GM11168 (cell line): ENCODE measurements around the gene PICALM.
"Not testable (repeated sequence)": the region's sequence is repeated elsewhere in the genome, so short reads cannot be mapped to it uniquely, and the experiment has no call there.

ENCODE experiments used
- in situ Hi-C: fragments of 300-500 bp; cut with MboI; formaldehyde crosslinking; loops from one replicate; pipeline ENCODE4 v1.12.0; 2022; ENCODE audit warnings: low sequenced_read_pairs; ENCODE audit not compliant: unreplicated experiment

Gene PICALM, protein sequence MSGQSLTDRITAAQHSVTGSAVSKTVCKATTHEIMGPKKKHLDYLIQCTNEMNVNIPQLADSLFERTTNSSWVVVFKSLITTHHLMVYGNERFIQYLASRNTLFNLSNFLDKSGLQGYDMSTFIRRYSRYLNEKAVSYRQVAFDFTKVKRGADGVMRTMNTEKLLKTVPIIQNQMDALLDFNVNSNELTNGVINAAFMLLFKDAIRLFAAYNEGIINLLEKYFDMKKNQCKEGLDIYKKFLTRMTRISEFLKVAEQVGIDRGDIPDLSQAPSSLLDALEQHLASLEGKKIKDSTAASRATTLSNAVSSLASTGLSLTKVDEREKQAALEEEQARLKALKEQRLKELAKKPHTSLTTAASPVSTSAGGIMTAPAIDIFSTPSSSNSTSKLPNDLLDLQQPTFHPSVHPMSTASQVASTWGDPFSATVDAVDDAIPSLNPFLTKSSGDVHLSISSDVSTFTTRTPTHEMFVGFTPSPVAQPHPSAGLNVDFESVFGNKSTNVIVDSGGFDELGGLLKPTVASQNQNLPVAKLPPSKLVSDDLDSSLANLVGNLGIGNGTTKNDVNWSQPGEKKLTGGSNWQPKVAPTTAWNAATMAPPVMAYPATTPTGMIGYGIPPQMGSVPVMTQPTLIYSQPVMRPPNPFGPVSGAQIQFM

DNA sequence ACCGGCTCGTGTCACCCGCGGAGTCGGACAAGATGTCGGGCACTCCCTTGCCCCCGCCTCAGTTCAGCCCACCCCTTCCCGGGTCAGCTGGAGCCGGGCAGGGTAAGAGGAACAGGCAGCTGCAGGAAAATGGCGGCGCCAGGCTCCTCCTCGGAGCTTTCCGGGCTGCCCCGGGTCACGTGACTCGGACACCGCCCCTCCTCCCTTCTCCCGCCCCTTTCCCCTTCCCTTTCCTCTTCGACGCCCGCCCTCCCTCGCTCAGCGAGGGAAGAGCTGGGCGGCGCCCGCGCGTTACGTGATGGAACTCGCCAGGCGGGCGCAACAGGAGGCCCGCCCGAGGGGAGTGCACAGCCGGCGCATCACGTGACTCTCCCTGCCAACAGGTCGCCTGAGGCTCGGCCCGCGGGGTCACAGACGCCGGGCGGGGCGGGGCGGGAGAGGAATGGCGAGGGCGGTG is at the start of gene PICALM:
Gene PICALM (minus strand): TSS at position 134 of the 457 bp plus-strand sequence. CDS start 304 bp downstream, outside the sequence.
- in situ Hi-C loops: no loop called here

DNA sequence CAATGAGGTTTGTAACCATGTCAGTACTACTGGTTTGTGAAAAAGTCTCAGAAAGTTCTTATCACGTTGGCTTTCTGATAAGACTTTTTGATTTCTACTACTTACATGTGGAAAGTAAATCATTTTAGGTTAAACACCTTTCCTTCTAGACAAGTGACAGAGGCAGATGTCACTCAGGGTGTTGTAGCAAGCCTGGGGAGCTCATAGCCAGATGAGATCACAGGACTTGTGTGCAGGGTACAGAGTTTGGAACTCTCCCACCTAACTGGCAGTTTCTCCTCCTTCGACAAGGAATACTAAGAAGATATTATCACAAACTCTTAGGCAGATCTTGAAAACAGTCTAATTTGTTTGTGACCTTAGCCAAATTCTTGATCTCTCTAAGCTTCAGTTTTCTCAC is 49.4 kb upstream of the PICALM start:
- in situ Hi-C loops: no loop called here

DNA sequence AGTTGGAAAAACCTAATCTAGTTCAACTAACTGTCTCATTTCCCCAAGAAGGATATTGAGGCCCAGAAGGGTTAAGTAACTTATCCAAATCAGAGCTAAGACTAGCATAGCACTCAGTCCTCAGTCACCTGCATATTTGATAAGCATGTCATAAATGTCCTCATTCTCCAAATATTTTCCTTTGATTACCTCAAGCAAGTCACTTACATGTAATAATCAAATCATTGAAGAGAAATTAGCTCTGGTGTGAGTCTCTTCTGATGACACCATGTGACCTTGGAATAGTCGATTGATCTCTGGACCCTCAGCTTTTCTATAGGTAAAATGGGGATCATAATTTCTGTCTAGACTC is 48.8 kb upstream of the PICALM start:
- in situ Hi-C loops: no loop called here

DNA sequence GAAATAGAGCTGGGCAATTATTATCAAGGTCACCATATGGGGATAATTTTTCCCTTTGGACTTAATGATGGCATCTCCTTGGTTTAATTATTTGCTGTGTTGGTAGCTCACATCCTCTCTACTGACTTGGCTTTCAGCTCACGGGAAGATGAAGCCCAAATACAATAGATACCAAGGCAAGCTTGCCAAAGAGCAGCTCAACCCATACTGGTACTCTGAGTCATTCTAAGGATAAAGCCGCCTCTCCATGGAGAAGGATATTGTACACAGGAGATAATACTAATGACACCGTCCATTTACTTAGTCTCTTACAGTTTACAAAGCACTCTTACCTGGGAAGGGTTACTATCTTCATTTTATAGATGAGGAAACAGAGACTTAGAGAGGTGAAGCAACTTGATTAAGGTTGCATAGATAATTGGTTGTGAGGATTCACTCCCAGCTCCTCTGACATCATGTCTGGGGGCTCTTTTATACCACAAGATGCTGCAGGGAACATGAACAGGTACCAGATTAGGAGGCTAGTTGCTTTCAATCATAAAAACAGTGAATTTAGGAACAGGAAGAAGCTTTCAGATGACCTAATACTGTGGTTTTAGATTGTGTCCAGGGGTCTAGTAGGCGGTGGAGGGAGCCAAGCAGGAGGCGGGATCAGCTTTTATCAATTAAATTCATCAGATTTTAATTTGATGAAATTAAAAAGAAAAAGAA is 48.3 kb upstream of the PICALM start:
- in situ Hi-C loops: no loop called here

DNA sequence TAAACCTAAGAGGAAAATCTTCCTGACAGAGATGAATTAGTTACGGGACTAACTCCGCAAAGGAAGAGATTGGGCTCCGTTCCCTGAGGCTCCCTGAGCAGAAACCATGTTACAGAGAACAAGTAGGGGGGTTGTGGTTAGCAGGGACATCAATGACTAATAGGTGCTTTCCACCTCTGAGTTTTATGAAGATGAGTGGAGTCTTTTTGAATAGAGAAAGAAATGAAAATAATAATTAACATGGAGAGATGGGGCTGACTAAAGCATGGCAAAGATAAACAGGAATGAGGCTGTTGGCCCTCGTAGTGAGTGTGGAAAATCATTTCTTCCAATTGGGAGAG is 47.5 kb upstream of the PICALM start:
- in situ Hi-C loops: no loop called here

DNA sequence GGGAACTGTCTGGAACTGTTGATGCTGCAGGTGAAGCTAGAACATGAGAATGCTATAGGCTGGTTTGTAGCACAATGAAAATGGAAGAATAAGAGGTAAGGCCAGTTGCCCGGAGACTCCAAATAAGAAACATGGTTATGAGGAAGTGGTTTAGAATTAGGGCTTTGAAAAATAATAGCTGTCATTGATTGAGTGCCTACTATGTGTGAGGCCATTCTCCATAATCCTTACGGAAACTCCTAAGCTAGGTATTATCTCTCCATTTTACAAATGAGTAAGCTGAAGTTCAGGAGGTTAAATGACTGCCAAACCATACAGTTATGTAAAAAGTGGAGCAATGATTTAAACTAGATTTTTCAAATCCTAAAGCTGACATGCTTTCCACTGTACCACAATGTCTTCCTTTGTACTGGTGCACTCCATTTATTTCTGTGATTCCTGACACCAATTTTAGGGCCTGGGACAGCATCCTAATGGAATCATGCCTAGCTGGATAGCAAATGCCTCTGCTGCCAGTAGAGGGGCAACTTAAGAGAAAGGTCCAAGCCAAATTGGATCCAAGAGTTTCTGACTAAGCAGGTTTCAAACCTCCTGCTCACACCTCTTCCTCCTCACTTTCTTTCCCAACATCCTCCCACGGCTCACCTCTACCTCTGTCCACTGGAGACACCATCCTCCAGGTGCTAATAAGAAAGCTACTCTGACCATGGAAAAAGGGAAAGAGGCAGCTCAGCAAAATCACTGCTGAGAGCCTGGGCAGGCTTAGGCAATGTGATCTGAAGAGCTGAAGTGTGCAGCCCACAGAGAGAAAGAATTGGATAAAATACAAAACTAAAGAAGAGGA is 46.9 kb upstream of the PICALM start:
- in situ Hi-C loops: no loop called here

DNA sequence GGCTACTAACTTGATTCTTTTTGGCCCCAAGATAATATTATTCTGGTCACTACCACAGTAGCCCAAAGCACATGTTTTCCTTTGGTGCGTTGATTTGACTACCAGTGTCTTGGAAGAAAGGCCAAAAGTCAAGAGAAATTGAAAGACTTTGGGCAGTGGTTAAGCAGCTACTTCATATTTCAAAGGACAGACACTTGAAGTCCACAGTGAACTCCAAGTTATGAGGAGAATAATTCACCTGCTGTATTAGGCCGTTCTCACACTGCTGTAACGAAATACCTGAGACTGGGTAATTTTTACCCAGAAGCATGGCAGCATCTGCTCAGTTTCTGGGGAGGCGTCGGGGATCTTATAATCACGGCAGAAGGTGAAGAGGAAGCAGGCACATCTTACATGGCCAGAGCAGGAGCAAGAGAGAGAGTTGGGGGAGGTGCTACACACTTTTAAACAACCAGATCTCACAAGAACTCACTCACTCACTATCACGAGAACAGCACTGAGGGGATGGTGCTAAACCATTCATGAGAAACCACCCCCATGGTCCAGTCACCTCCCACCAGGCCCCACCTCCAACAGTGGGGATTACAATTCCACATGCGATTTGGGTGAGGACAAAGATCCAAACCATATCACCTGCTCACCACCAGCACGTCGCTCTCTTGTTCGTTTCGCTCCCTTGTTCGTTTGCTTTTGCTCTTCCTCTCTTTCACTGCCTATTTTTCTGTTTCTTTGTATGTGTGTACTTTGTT is 40.2 kb upstream of the PICALM start:
- in situ Hi-C loops: no loop called here

DNA sequence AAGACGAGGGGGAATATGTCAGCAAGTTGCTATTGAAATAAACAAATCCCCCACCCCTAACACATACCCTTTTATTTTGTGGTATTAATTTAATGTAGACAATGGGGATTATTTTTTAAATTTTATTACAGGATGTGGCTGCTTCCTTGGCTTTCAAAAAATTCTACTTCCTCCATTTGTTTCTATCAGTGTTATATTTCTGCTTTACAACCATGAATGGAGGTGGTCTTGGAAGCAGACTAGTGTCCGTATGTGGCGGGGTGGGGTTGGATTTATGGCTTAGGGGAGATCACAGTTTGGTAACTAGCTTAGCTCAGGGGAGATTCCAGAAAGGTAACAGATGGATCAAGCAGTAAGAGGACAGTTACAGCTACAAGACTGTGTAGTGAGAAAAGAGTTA is 39.3 kb upstream of the PICALM start:
- in situ Hi-C loops: no loop called here

DNA sequence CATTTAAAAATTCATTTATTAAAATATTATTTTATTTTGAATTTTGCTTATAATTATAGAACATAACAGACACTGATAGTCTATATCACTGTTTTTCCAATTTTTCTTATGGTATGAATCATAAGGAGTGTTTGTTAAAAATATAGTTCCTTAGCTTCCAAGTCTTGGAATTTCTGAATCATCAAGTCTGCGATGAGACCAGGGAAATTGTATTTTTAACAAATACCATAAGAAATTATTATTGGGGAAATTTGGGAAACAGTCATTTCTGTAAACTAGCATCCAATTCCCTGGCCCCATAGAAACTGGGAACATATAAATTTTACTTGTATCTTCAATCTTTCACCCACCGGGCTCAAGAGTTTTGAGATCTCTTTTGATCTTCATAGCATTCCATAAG is 38.0 kb upstream of the PICALM start:
- in situ Hi-C loops: no loop called here

DNA sequence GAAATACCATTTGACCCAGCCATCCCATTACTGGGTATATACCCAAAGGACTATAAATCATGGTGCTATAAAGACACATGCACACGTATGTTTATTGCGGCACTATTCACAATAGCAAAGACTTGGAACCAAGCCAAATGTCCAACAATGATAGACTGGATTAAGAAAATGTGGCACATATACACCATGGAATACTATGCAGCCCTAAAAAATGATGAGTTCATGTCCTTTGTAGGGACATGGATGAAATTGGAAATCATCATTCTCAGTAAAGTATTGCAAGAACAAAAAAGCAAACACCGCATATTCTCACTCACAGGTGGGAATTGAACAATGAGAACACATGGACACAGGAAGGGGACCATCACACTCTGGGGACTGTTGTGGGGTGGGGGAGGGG is 37.1 kb upstream of the PICALM start:
- in situ Hi-C loops: not testable (repeated sequence)

DNA sequence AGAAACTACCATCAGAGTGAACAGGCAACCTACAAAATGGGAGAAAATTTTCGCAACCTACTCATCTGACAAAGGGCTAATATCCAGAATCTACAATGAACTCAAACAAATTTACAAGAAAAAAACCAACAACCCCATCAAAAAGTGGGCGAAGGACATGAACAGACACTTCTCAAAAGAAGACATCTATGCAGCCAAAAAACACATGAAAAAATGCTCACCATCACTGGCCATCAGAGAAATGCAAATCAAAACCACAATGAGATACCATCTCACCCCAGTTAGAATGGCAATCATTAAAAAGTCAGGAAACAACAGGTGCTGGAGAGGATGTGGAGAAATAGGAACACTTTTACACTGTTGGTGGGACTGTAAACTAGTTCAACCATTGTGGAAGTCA is 36.7 kb upstream of the PICALM start:
- in situ Hi-C loops: not testable (repeated sequence)

DNA sequence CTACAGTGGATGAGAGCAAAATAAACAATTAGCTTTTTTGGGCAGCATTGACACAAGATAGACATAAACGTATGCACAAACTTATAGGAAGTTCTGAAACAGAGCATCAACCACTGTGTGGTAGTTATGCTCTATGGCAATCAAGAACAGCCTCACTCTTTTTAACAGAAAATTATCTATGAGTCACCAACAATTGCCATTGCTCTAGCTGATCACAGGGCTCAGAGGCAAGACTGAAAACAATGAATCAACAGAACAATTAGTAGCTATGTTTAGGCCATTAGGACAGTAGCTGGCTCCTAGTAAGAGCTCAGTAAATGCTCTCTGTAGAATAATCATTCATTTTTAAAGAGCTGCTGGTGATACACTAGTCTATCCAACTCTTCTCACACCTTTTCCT is 34.9 kb upstream of the PICALM start:
- in situ Hi-C loops: no loop called here

DNA sequence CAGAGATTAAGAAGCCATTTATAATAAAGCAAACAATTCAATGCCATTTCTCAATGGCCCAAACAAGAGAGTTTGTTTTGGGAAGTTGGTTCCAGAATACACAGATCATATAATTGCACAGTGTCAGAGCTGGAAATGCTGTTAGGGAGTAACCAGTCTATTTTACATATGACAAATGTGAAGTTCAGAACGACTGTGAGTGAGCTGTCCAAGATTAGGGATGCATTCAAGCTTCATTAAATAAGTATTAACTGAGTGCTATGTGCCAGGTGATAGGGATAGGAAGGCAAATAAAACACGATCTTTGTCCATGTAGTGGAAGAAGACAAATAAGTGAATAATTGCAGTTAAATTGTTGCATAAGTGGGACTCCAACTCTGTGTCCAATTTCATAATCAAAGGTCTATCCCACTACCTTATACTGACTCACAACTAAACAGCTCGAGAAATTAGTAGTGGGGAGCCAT is 33.1 kb upstream of the PICALM start:
- in situ Hi-C loops: no loop called here

DNA sequence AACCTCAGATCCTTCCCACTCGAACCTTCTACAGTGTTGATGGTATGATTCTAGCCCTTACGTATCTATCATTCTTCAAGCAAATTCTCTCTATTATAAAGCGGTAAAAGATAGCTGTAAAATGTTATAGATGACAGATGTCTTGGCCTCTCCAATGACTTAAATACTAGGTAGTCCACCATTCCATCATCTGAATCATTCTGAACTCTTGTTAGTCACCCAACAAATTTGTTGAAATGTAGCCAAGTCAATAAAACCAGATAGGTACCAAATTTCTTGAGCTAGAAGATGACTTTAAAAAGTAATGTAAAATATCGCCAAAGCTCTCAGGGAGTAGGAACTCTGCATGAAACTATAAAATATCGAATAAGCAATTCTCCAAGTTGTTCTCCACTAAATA is 32.6 kb upstream of the PICALM start:
- in situ Hi-C loops: no loop called here

DNA sequence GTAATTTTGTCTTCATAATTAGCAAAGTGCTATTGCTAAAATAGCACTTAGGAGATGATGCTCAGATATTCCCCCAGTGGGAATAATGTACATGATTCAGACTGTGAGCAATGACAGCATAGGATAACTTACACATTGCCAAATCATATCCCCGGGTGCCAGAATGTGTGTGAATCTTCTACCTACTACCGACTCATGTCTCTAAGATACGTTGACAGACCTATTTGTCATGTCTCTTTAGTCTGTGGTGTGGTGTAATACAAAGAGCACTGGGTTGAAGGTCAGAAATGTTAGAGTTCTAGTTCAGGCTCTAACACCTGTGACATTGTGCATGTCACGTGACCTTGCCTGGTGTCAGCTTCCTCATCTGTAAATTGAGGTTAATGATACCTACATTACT is 31.0 kb upstream of the PICALM start:
- in situ Hi-C loops: no loop called here

DNA sequence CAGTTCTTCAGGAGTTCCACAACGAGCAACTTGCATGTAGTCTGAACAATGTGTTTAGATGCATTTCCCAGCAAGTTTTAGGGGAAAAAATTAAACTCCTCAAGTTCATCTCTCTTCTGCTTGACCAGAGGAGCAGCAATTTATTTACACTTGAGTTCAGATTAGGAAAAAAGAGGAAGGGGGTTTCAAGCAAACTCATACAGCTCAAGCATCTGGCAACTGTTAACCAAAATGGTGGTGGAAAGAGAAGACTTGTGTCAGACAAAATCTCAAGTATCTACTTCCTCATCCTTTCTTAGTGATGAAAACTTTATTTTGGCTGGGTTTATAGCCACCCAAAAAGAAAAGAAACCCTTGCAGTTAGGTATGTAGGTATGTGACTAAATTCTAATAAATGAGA is 29.1 kb upstream of the PICALM start:
- in situ Hi-C loops: no loop called here

DNA sequence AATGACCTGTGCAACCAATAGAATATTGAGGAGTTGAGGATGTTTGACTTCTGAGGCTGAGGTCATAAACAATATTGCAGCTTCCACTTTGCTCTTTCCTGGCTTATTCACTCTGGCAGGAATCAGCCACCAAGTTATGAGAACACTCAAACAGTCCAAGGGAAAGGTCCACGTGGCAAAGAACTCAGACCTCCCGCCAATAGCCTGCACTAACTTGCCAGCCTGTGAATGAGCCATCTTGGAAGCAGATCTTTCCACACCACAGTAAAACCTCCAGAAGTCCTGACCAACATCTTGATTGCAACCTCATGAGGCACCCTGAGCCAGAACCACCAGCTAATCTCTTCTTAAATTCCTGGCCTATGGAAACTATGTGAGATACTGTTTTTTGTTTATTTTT is 22.7 kb upstream of the PICALM start:
- in situ Hi-C loops: no loop called here

DNA sequence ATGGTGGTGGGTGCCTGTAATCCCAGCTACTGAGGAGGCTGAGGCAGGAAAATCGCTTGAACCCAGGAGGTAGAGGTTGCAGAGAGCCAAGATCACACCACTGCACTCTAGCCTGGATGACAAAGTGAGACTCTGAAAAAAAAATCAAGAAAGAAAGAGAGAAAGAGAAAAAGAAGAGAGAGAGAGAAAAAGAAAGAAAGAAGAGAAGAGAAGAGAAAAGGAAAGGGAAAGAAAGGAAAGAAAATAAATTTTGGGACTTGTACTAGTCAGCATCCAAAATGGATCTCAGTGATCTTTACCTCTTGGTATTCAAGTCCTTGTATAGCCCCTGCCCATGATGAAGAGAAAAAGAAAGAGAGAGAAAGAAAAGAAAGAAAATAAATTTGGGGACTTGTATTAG is 22.2 kb upstream of the PICALM start:
- in situ Hi-C loops: no loop called here

DNA sequence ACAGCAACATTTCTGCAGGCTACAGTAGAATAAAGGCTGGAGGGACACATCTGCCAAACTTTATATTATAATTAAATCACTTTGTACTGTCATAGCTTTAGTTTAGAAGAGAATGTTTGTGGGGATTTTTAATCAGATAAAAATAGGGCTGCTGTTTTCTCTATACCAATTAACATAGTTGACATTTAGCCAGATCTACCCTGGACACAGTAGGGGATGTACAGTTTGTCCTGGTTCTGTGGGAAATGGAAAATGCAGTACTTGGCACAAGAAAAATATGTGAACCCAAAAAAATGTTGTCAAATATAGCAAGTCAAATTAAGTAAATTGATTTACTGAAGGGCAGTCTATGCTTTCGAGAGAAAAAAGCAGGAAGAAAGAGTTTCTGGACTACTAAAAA is 20.8 kb upstream of the PICALM start:
- in situ Hi-C loops: no loop called here

DNA sequence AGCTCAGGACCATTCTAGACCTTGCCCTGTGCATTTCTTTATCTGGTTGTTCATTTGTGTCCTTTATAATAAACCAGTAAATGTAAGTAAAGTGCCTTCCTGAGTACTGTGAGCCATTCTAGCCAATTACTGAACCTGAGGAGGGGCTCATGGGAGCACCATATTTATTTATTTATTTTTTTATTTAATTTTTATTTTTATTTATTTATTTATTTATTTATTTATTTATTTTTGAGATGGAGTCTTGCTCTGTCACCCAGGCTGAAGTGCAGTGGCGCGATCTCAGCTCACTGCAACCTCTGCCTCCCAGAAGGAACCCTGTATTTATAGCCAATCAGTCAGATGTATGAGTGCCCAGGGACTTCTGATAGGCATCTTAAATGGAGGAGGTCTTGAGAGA is 18.8 kb upstream of the PICALM start:
- in situ Hi-C loops: not testable (repeated sequence)
